PC-9 (cell line): ENCODE measurements around the gene CBLB. TPM values are rescaled to one million over a fixed set of nuclear protein-coding genes. Genes with fewer than 3 reads are reported as not detected.

Experiments used
- BruUV-seq: library from RNA; stranded (reverse); fragments of 400-500 nt; replicated peaks from 2 replicates; lab custom pipeline; 2021; lab: Mats Ljungman, UMichigan
- CTCF ChIA-PET: fragments of 300-600 bp; sonication (Branson Sonifier 250); formaldehyde crosslinking; loops from one replicate; lab custom pipeline; 2022; ENCODE audit warnings: antibody characterized with exemption; lab: Charles Lee
- POLR2A ChIA-PET: fragments of 300-600 bp; sonication (Branson Sonifier 250); formaldehyde crosslinking; loops from one replicate; lab custom pipeline; 2022; ENCODE audit warnings: antibody characterized with exemption; ENCODE audit not compliant: unreplicated experiment; lab: Charles Lee
- DNase-seq, 2 experiments: peaks; one replicate each; pipeline versions ENCODE4 v3.0.0 to v3.0.0-alpha.2; 2015 to 2022; ENCODE audit warnings: mixed read lengths in 1 of 2
- H2AFZ ChIP-seq: fragments of 200-600 bp; sonication (generic); 2 replicates; pipeline ENCODE4 v1.8.1; 2017; ENCODE audit warnings: antibody characterized with exemption
- H3F3A ChIP-seq: fragments of 200-600 bp; sonication (generic); 2 replicates; pipeline ENCODE4 v1.8.1; 2017; ENCODE audit warnings: antibody characterized with exemption, mild to moderate bottlenecking, low read depth; ENCODE audit not compliant: insufficient read depth
- H3K27ac ChIP-seq: fragments of 200-600 bp; sonication (generic); 2 replicates; pipeline ENCODE4 v1.6.1; 2016; ENCODE audit warnings: mixed run types
- H3K27me3 ChIP-seq: fragments of 200-600 bp; sonication (generic); 2 replicates; pipeline ENCODE4 v1.6.1; 2016; ENCODE audit warnings: low read depth, mixed run types; ENCODE audit not compliant: insufficient read depth
- H3K36me3 ChIP-seq: fragments of 200-600 bp; sonication (generic); 2 replicates; pipeline ENCODE4 v1.6.1; 2016; ENCODE audit warnings: low read depth, mixed run types
- H3K4me1 ChIP-seq: fragments of 200-600 bp; sonication (generic); replicated peaks from 2 replicates; pipeline ENCODE4 v1.6.1; 2016; ENCODE audit warnings: mixed run types; ENCODE audit not compliant: insufficient read depth
- H3K4me2 ChIP-seq: fragments of 200-600 bp; sonication (generic); 2 replicates; pipeline ENCODE4 v1.6.1; 2017; ENCODE audit warnings: mixed run types
- H3K4me3 ChIP-seq: fragments of 200-600 bp; sonication (generic); 2 replicates; pipeline ENCODE4 v1.6.1; 2016; ENCODE audit warnings: mixed run types
- H3K79me2 ChIP-seq: fragments of 200-600 bp; sonication (generic); 2 replicates; pipeline ENCODE4 v1.6.1; 2017; ENCODE audit warnings: low read depth, mixed run types
- H3K9me2 ChIP-seq: fragments of 200-600 bp; sonication (generic); 2 replicates; pipeline ENCODE4 v1.8.1; 2017; ENCODE audit warnings: mild to moderate bottlenecking; ENCODE audit not compliant: insufficient read depth
- H3K9me3 ChIP-seq: fragments of 200-600 bp; sonication (generic); 2 replicates; pipeline ENCODE4 v1.8.1; 2016; ENCODE audit warnings: low read depth; ENCODE audit not compliant: insufficient read depth
- H4K20me1 ChIP-seq: fragments of 200-600 bp; sonication (generic); 2 replicates; pipeline ENCODE4 v1.8.1; 2017; ENCODE audit not compliant: insufficient read depth
- CTCF ChIP-seq: fragments of 200-600 bp; sonication (generic); conservative IDR thresholded peaks from 2 replicates; pipeline ENCODE4 v1.6.1; 2017; ENCODE audit warnings: mixed run types, antibody characterized with exemption, mild to moderate bottlenecking, moderate library complexity
- EZH2 ChIP-seq: fragments of 200-600 bp; sonication (generic); IDR thresholded peaks from 2 replicates; pipeline ENCODE4 v1.8.0; 2017; ENCODE audit warnings: antibody characterized with exemption, low read depth
- intact Hi-C: fragments of 100-400 bp; cut with micrococcal nuclease; formaldehyde crosslinking; loops from one replicate; pipeline ENCODE4 v1.10.0; 2022; ENCODE audit not compliant: unreplicated experiment
- total RNA-seq: library from RNA; stranded (reverse); gene quantifications from 2 replicates; pipeline ENCODE4 v1.2.3, GENCODE V29; 2021

CBLB gene
- total RNA-seq, 1 experiment from 2014 or later, result 44.0 TPM

GRCh38 chr3:105856605-105857004, 12.2 kb downstream of the CBLB start:
- ChIA-PET POLR2A (no interaction called here), CTCF (no interaction called here)
- intact Hi-C loops, result no loop called here
- BruUV-seq, result no TSS peak
- Histone ChIP-seq H3F3A (no peaks in the 10 kb centered on the region), H3K36me3 (peaks cover 5% of the 10 kb centered on the region; the same call in 1 of the 2 replicates), H3K4me2 (no peak overlapping the region), H3K4me1 (no peaks in the 10 kb centered on the region), H3K27ac (no peak overlapping the region), H4K20me1 (no peaks in the 10 kb centered on the region), H3K9me2 (no peaks in the 10 kb centered on the region), H3K4me3 (no peak overlapping the region), H2AFZ (no peak overlapping the region), H3K79me2 (no peaks in the 10 kb centered on the region; the same call in 1 of the 2 replicates), H3K9me3 (no peaks in the 10 kb centered on the region), H3K27me3 (no peaks in the 10 kb centered on the region)
- DNase-seq, result no peak
- no peak for TF ChIP-seq EZH2
- no peak for TF ChIP-seq CTCF

GRCh38 chr3:105853801-105854432, 14.9 kb downstream of the CBLB start:
- H2AFZ ChIP-seq, result no peak overlapping the region
- no peak for DNase-seq
- ChIA-PET POLR2A (no interaction called here), CTCF (no interaction called here)
- intact Hi-C loops, result no loop called here
- TF ChIP-seq CTCF (no peak), EZH2 (no peak)
- no peak overlapping the region for H3K4me3 ChIP-seq
- H3K36me3 ChIP-seq, result peaks cover 8% of the 10 kb centered on the region; the same call in 1 of the 2 replicates
- H3K4me1 ChIP-seq, result no peaks in the 10 kb centered on the region
- H3K9me2 ChIP-seq, result no peaks in the 10 kb centered on the region
- no peaks in the 10 kb centered on the region; the same call in 1 of the 2 replicates for H3F3A ChIP-seq
- no TSS peak for BruUV-seq
- no peaks in the 10 kb centered on the region for H4K20me1 ChIP-seq
- H3K4me2 ChIP-seq, result no peak overlapping the region
- H3K79me2 ChIP-seq, result no peaks in the 10 kb centered on the region; the same call in 1 of the 2 replicates
- H3K9me3 ChIP-seq, result no peaks in the 10 kb centered on the region
- no peaks in the 10 kb centered on the region for H3K27me3 ChIP-seq
- no peak overlapping the region for H3K27ac ChIP-seq

- TF ChIP-seq CTCF, result no peak
- TF ChIP-seq EZH2, result no peak
- no peak overlapping the region for H2AFZ ChIP-seq
- no peaks in the 10 kb centered on the region for H3K4me1 ChIP-seq
- ChIA-PET CTCF (no interaction called here), POLR2A (no interaction called here)
- H3K9me3 ChIP-seq, result no peaks in the 10 kb centered on the region
- no peak overlapping the region for H3K4me2 ChIP-seq
- BruUV-seq, result no TSS peak
- no peaks in the 10 kb centered on the region; the same call in 1 of the 2 replicates for H3F3A ChIP-seq
- peaks cover 8% of the 10 kb centered on the region; the same call in 1 of the 2 replicates for H3K36me3 ChIP-seq
- H3K4me3 ChIP-seq, result no peak overlapping the region
- DNase-seq, result no peak
- H3K9me2 ChIP-seq, result no peaks in the 10 kb centered on the region
- no peaks in the 10 kb centered on the region for H3K27me3 ChIP-seq
- no peaks in the 10 kb centered on the region for H4K20me1 ChIP-seq
- H3K79me2 ChIP-seq, result no peaks in the 10 kb centered on the region; the same call in 1 of the 2 replicates
- no peak overlapping the region for H3K27ac ChIP-seq
- intact Hi-C loops, result no loop called here
Observed at GRCh38 chr3:105851582-105851981, 17.2 kb downstream of the CBLB start.
